ENCODE results near the gene MSH2.
"Not testable (repeated sequence)": the region's sequence is repeated elsewhere in the genome, so short reads cannot be mapped to it uniquely, and the experiment has no call there.

MSH2 gene

GRCh38 chr2:47485751-47486300, 82.9 kb downstream of the MSH2 start:
- DNase-seq, result no peak

GRCh38 chr2:47486841-47487497, 84.0 kb downstream of the MSH2 start:
- peak in 2 of 5 experiments; percentile 1 to 77 for DNase-seq

GRCh38 chr2:47487498-47487875, 84.5 kb downstream of the MSH2 start:
- no peak for DNase-seq

- DNase-seq, result no peak
These were observed 86.1 kb downstream of the MSH2 start for GRCh38 chr2:47488870-47489584.

GRCh38 chr2:47490406-47490805, 87.5 kb downstream of the MSH2 start:
- DNase-seq, result no peak

GRCh38 chr2:47493317-47494035, 90.5 kb downstream of the MSH2 start:
- no peak for DNase-seq

- DNase-seq, result no peak
These were observed 91.5 kb downstream of the MSH2 start for GRCh38 chr2:47494267-47495130.

GRCh38 chr2:47497843-47498460, 95.0 kb downstream of the MSH2 start:
- DNase-seq, result no peak

GRCh38 chr2:47499093-47499492, 96.1 kb downstream of the MSH2 start:
- no peak for DNase-seq

GRCh38 chr2:47499621-47500309, 96.8 kb downstream of the MSH2 start:
- no peak for DNase-seq

- peak in 1 of 5 experiments; percentile 65 for DNase-seq
These were observed 98.6 kb downstream of the MSH2 start for GRCh38 chr2:47501374-47502200.

- DNase-seq, result not testable (repeated sequence)
These were observed 99.5 kb downstream of the MSH2 start for GRCh38 chr2:47502498-47502897.

- no peak for DNase-seq
These were observed 100.6 kb downstream of the MSH2 start for GRCh38 chr2:47503481-47504070.

GRCh38 chr2:47504174-47504810, 101.3 kb downstream of the MSH2 start:
- no peak for DNase-seq

- no peak for DNase-seq
These were observed 103.1 kb downstream of the MSH2 start for GRCh38 chr2:47506024-47506423.

- DNase-seq, result no peak
These were observed 103.5 kb downstream of the MSH2 start for GRCh38 chr2:47506436-47506835.

- no peak for DNase-seq
These were observed 105.1 kb downstream of the MSH2 start for GRCh38 chr2:47508080-47508479.

GRCh38 chr2:47508641-47509040, 105.7 kb downstream of the MSH2 start:
- DNase-seq, result peak in 1 of 5 experiments; percentile 63

- DNase-seq, result peak in 1 of 5 experiments; percentile 25
These were observed 106.3 kb downstream of the MSH2 start for GRCh38 chr2:47509250-47509649.
